Measurements from ENCODE around the gene FADS2.

FADS2 gene

DNA sequence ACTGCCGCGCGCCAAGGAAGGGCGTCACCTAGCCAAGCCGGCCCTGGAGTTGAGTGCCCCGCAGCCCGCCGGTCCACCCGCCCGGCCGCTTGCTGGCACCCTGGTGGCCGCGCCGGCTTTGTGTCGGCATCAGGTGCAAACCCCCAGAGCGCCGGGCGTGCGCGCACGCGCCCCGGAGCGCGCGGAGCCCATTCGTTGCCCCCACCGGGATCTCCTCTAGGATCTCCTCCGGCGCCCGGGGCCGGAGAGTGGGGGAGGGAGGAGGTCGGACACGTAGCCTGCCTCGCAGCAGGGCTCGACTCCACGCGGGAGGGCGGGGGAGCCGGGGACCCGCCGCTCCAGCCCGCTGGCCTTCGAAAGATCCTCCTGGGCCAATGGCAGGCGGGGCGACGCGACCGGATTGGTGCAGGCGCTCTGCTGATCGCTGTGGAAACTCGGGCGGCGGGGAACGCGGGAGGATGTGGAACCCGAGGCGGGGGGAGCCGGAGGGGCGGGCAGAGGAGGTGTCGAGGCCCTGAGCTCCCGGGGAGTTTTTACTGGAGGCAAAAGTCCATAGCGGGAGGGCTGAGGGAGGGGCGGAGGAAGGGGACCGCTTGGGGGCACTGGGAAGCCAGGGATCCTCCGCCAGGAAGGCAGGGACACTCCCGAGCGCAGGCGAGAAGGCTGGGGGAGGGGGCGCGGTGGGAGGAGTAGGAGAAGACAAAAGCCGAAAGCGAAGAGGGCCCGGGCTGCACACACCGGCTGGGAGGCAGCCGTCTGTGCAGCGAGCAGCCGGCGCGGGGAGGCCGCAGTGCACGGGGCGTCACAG, at the start of gene FADS2:
Gene FADS2, plus strand, starts transcription at position 730 of the 808 bp plus-strand sequence. CDS start 91 bp downstream, outside the sequence.
- H3K4me3 ChIP-seq (ENCODE audit: low read length) = peak within 1 kb of the TSS; percentile 84
- TF ChIP-seq, protein P1, sequence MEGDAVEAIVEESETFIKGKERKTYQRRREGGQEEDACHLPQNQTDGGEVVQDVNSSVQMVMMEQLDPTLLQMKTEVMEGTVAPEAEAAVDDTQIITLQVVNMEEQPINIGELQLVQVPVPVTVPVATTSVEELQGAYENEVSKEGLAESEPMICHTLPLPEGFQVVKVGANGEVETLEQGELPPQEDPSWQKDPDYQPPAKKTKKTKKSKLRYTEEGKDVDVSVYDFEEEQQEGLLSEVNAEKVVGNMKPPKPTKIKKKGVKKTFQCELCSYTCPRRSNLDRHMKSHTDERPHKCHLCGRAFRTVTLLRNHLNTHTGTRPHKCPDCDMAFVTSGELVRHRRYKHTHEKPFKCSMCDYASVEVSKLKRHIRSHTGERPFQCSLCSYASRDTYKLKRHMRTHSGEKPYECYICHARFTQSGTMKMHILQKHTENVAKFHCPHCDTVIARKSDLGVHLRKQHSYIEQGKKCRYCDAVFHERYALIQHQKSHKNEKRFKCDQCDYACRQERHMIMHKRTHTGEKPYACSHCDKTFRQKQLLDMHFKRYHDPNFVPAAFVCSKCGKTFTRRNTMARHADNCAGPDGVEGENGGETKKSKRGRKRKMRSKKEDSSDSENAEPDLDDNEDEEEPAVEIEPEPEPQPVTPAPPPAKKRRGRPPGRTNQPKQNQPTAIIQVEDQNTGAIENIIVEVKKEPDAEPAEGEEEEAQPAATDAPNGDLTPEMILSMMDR (conservative IDR thresholded peaks at IDR 0.05; ENCODE audit: low read length) = no peak
- DNase-seq (ENCODE audit: low read depth) = peak; percentile 90

DNA sequence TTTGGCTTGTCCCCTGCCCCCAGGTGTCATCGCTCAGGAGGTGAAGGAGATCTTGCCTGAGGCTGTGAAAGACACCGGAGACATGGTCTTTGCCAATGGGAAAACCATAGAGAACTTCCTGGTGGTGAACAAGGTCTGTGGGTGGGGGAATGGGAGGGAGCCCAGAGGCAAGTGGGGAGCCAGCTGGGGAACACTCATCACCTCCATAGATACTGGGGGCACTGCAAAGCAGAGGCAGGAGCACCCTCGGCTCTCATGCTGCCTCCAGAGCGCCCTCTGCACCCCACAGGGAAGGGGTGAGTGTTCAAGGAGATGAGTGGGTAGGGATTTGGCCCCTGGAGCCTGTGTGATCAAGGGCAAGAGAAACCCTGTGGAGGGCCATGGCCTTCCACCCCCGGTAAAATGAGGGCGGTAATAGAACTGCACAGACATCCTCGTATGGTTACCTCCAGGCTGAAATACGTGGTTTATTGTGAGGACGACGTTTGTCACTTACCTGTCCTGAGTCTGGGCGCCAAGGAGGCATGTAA, 49.7 kb upstream of the FADS2 start:
- no peak overlapping the region for H3K4me3 ChIP-seq (ENCODE audit: low read length)
- DNase-seq (ENCODE audit: low read depth) = no peak
- TF ChIP-seq, protein P1 (conservative IDR thresholded peaks at IDR 0.05; ENCODE audit: low read length) = no peak

DNA sequence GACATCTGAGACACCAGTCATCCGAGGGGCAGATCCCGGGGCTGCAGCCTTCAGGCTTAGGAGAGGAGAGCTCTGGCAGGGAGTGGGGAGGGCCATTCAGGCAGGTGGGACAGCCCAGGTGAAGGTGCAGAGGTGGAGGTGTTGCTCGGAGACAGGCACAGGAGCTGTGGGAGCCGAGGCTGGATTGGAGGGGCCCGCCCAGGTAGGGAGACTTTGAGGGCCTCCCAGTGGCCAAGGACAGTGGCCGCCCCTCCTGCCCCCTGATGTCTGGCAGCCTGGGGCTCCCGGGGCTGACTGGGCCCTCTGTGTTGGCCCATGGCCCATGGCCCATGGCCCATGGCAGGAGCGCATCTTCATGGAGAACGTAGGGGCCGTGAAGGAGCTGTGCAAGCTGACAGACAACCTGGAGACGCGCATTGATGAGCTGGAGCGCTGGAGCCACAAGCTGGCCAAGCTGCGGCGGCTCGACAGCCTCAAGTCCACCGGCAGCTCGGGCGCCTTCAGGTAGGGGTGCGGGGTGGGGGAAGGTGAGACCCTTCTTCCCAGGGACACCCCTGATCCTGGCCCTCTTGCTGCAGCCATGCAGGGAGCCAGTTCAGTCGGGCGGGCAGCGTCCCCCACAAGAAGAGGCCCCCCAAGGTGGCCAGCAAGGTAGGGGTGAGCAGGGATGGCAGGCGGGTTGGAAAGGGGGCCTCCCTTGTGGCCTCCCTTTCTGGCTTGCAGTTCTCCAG, 49.0 kb upstream of the FADS2 start:
- DNase-seq (ENCODE audit: low read depth) = no peak
- no peak overlapping the region for H3K4me3 ChIP-seq (ENCODE audit: low read length)

DNA sequence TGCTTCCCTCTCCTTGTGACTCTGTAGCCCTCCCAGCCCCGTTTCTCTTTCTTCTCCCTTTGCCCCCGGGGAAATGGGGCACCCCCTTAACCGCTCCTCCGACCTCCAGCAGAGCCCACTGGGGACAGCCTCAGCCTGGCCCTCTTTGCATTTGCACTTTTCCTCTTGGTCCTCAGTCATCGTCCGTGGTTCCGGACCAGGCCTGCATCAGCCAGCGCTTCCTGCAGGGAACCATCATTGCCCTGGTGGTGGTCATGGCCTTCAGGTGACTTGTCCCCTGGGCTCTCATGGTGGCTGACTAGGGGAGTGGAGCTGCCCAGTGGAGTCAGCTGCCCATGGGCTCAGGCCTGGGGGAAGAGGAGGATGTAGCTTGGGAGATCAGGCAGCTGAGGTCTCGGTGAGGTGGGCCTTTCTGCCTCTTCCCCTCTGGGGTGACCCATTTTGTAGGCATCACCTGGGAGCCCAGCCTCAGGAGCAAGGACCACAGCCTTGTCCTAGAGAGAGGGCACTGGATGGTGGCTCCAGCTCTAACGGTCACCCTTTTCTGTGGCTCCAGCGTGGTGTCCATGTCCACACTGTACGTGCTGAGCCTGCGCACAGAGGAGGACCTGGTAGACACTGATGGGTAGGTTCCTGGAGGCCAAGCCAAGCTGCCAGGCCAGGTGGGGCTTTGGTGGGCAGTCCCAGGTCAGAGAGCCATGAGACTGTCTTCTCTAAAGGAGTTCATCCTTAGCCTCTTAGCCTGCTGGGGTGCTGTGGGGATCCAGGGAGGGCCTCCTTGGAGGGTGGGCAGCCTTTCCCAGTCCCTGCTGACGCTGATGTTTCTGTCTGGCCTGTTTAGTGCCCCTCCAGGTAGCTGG, 48.2 kb upstream of the FADS2 start:
- TF ChIP-seq, protein P1 (conservative IDR thresholded peaks at IDR 0.05; ENCODE audit: low read length) = no peak
- H3K4me3 ChIP-seq (ENCODE audit: low read length) = no peak overlapping the region
- DNase-seq (ENCODE audit: low read depth) = no peak

More for the DNA sequence above, 49.0 kb upstream of the FADS2 start:
- TF ChIP-seq, protein P1 (conservative IDR thresholded peaks at IDR 0.05; ENCODE audit: low read length) = no peak

- H3K4me3 ChIP-seq (ENCODE audit: low read length) = no peak overlapping the region
- no peak for DNase-seq (ENCODE audit: low read depth)
- TF ChIP-seq, protein P1 (conservative IDR thresholded peaks at IDR 0.05; ENCODE audit: low read length) = no peak
Measured at GRCh38 chr11:61780581-61781162, 47.4 kb upstream of the FADS2 start.

DNA sequence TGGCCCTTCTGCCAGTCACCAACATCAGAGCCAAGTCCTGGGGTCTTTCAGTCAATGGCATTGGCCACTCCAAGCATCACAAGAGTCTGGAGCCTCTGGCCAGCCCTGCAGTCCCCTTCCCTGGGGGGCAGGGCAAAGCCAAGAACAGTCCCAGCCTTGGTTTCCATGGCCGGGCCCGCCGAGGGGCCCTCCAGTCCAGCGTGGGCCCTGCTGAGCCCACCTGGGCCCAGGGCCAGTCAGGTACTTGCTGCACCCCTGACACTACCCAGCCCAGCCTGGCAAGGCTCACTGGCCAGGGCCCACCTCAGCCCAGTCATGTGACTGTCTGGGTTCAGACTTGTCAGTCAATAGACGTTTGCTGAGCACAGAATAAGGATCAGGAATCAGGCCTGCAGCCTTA, 46.5 kb upstream of the FADS2 start:
- TF ChIP-seq, protein P1 (conservative IDR thresholded peaks at IDR 0.05; ENCODE audit: low read length) = no peak
- H3K4me3 ChIP-seq (ENCODE audit: low read length) = no peak overlapping the region
- no peak for DNase-seq (ENCODE audit: low read depth)
